Vagina (tissue), 2 donors: ENCODE results near the gene SLC22A3. TPM values are rescaled to one million over a fixed set of nuclear protein-coding genes. Genes with fewer than 3 reads are reported as not detected.
"Not testable (repeated sequence)": the region's sequence is repeated elsewhere in the genome, so short reads cannot be mapped to it uniquely, and the experiment has no call there.

Experiments
- DNase-seq, 2 donors: peaks; one replicate each; pipeline ENCODE4 v3.0.0-alpha.2; 2017; ENCODE audit errors: extremely low spot score in 2 of 2
- H3K27ac ChIP-seq: fragments of 200-600 bp; sonication (generic); one replicate; pipeline ENCODE4 v1.5.1; 2019
- H3K27me3 ChIP-seq: fragments of 200-600 bp; sonication (generic); one replicate; pipeline ENCODE4 v1.5.1; 2019
- H3K36me3 ChIP-seq, 2 donors: fragments of 200-600 bp; sonication (generic); one replicate each; pipeline ENCODE4 v1.5.1; 2017 to 2019
- H3K4me1 ChIP-seq: fragments of 200-600 bp; sonication (generic); one replicate; pipeline ENCODE4 v1.5.1; 2019
- H3K4me3 ChIP-seq, 2 donors: fragments of 200-600 bp; sonication (generic); 1 replicate in 1 of 2; 2 replicates in 1 of 2; pipeline ENCODE4 v1.5.1; 2016 to 2019
- H3K9me3 ChIP-seq: fragments of 200-600 bp; sonication (generic); one replicate; pipeline ENCODE4 v1.5.1; 2019
- CTCF ChIP-seq, 3 experiments: fragments of 450-650 bp in 2 of 3; fragments of 200-600 bp in 1 of 3; sonication (generic) in 1 of 3; IDR thresholded peaks; one replicate each; pipeline ENCODE4 v1.5.1; 2017 to 2019; ENCODE audit warnings: antibody characterized with exemption in 3 of 3, mild to moderate bottlenecking in 2 of 3, moderate library complexity in 2 of 3
- POLR2A ChIP-seq, 2 donors: fragments of 450-650 bp; IDR thresholded peaks; one replicate each; pipeline ENCODE4 v1.6.1; 2017; ENCODE audit warnings: antibody characterized with exemption in 2 of 2, mild to moderate bottlenecking in 2 of 2, moderate library complexity in 2 of 2
- POLR2AphosphoS5 ChIP-seq, 2 donors: sonication (generic); formaldehyde crosslinking; IDR thresholded peaks; one replicate each; pipeline ENCODE4 v1.9.0; 2017; ENCODE audit warnings: antibody characterized with exemption in 2 of 2, mild to moderate bottlenecking in 2 of 2, low read depth in 1 of 2; ENCODE audit not compliant: insufficient read depth in 1 of 2
- intact Hi-C: fragments of 100-400 bp; cut with DNase I; formaldehyde crosslinking; loops from one replicate; pipeline ENCODE4 v1.15.1; 2023
- total RNA-seq: library from RNA; depleted of rRNA; stranded (reverse); fragments of >200 nt; gene quantifications from one replicate; pipeline ENCODE4 v1.2.3, GENCODE V29; 2016

Gene SLC22A3, protein sequence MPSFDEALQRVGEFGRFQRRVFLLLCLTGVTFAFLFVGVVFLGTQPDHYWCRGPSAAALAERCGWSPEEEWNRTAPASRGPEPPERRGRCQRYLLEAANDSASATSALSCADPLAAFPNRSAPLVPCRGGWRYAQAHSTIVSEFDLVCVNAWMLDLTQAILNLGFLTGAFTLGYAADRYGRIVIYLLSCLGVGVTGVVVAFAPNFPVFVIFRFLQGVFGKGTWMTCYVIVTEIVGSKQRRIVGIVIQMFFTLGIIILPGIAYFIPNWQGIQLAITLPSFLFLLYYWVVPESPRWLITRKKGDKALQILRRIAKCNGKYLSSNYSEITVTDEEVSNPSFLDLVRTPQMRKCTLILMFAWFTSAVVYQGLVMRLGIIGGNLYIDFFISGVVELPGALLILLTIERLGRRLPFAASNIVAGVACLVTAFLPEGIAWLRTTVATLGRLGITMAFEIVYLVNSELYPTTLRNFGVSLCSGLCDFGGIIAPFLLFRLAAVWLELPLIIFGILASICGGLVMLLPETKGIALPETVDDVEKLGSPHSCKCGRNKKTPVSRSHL
- total RNA-seq = 16.5 TPM

DNA sequence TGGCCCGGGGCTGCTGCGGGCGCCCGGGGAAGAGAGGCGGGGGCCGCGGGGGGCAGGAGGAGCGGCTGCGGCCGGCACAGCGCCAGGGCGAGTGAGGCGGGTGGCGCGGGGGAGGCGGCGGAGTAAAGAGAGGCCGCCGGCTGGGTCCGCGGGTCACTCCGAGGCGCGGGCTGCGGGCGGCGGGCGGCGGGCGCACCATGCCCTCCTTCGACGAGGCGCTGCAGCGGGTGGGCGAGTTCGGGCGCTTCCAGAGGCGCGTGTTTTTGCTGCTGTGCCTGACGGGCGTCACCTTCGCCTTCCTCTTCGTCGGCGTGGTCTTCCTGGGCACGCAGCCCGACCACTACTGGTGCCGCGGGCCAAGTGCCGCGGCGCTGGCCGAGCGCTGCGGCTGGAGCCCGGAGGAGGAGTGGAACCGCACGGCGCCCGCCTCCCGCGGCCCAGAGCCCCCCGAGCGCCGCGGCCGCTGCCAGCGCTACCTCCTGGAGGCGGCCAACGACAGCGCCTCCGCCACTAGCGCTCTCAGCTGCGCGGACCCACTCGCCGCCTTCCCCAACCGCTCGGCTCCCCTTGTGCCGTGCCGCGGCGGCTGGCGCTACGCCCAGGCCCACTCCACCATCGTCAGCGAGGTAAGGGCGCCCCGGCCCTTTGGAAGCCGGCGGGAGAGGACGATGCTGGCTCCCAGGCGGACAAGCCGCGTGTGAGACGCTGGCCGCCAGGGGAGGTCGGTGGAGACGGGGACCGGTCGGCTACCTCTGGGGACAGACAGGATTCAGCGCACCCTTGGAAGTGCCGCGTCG, at the start of gene SLC22A3:
Gene SLC22A3, plus strand, starts transcription at position 156 of the 797 bp plus-strand sequence. Its CDS starts 42 bp downstream, at position 198.
- H3K27ac ChIP-seq = peak within 1 kb of the TSS; percentile 89
- peaks cover 18% of the 10 kb centered on the region for H3K4me1 ChIP-seq
- TF ChIP-seq POLR2A (IDR thresholded peaks at IDR 0.05) (no peak), POLR2AphosphoS5 (IDR thresholded peaks at IDR 0.05; ENCODE audit: insufficient read depth in 1 of 2, low read depth in 1 of 2) (peak in 1 of 2 donors; percentile 46), CTCF (IDR thresholded peaks at IDR 0.05) (peak in 2 of 3 experiments; percentile 21 to 33)
- no peaks in the 10 kb centered on the region for H3K36me3 ChIP-seq
- peak within 1 kb of the TSS; percentile 64 to 86 for H3K4me3 ChIP-seq
- no peaks in the 10 kb centered on the region for H3K9me3 ChIP-seq
- intact Hi-C loops = loop anchor here (5.0 kb wide), 1 partner anchor 211 kb away; no protein-coding TSS in a partner anchor
- H3K27me3 ChIP-seq = no peaks in the 10 kb centered on the region
- no peak for DNase-seq

DNA sequence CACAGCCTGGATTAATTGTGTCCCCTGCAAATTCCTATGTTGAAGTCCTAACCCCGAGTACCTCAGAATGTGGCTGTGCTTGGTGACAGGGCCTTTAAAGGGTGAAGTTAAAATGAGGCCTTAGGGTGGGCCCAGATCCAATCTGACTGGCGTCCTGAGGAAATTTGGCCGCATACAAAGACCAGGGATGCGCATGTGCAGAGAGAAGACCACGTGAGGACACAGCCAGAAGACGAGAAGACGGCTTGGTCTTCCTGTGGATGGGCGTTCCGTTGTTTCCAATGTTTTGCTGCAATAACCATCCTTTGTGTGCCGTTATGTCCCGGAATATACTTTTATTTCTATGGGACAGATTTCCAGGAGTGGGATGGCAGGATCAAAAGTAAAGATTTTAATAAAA, 48.6 kb upstream of the SLC22A3 start:
- intact Hi-C loops = no loop called here
- Histone ChIP-seq H3K4me1 (peaks cover 9% of the 10 kb centered on the region), H3K27me3 (no peaks in the 10 kb centered on the region), H3K36me3 (no peaks in the 10 kb centered on the region), H3K9me3 (no peaks in the 10 kb centered on the region), H3K4me3 (no peak overlapping the region), H3K27ac (no peak overlapping the region)
- no peak for DNase-seq
- no peak for TF ChIP-seq POLR2AphosphoS5 (IDR thresholded peaks at IDR 0.05; ENCODE audit: insufficient read depth in 1 of 2, low read depth in 1 of 2)
- no peak for TF ChIP-seq CTCF (IDR thresholded peaks at IDR 0.05)
- no peak for TF ChIP-seq POLR2A (IDR thresholded peaks at IDR 0.05)

- Histone ChIP-seq H3K36me3 (no peaks in the 10 kb centered on the region), H3K27me3 (no peaks in the 10 kb centered on the region), H3K4me1 (peaks cover 9% of the 10 kb centered on the region), H3K27ac (no peak overlapping the region), H3K4me3 (no peak overlapping the region), H3K9me3 (no peaks in the 10 kb centered on the region)
- DNase-seq = no peak
- intact Hi-C loops = no loop called here
- no peak for TF ChIP-seq CTCF (IDR thresholded peaks at IDR 0.05)
- TF ChIP-seq POLR2AphosphoS5 (IDR thresholded peaks at IDR 0.05; ENCODE audit: insufficient read depth in 1 of 2, low read depth in 1 of 2) = peak in 1 of 2 donors; percentile 36
- no peak for TF ChIP-seq POLR2A (IDR thresholded peaks at IDR 0.05)
Observed at GRCh38 chr6:160300076-160300695, 48.0 kb upstream of the SLC22A3 start.

DNA sequence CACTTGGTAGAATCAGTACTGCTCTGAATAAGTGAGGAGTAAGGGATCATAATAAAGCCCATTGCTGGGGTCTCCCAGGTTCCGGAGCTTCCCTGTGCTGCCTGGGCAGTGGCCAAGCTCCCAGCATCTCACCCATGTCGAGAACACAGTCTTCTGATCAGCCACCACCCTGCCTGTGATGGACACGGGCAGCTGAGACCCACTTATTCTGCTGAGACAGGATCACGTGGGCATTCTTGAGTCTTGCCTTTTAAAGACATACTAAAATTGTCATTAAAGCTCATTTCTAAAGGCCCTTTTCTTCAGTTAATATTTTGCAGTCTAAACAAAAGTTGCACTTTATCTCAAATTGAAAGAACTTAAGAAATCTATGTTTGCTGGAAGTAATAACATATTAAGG, 46.8 kb upstream of the SLC22A3 start:
- Histone ChIP-seq H3K9me3 (no peaks in the 10 kb centered on the region), H3K4me3 (no peak overlapping the region), H3K4me1 (peaks cover 9% of the 10 kb centered on the region), H3K27me3 (no peaks in the 10 kb centered on the region), H3K27ac (no peak overlapping the region), H3K36me3 (no peaks in the 10 kb centered on the region)
- no peak for DNase-seq
- intact Hi-C loops = no loop called here
- TF ChIP-seq CTCF (IDR thresholded peaks at IDR 0.05) (no peak), POLR2AphosphoS5 (IDR thresholded peaks at IDR 0.05; ENCODE audit: insufficient read depth in 1 of 2, low read depth in 1 of 2) (no peak), POLR2A (IDR thresholded peaks at IDR 0.05) (no peak)

DNA sequence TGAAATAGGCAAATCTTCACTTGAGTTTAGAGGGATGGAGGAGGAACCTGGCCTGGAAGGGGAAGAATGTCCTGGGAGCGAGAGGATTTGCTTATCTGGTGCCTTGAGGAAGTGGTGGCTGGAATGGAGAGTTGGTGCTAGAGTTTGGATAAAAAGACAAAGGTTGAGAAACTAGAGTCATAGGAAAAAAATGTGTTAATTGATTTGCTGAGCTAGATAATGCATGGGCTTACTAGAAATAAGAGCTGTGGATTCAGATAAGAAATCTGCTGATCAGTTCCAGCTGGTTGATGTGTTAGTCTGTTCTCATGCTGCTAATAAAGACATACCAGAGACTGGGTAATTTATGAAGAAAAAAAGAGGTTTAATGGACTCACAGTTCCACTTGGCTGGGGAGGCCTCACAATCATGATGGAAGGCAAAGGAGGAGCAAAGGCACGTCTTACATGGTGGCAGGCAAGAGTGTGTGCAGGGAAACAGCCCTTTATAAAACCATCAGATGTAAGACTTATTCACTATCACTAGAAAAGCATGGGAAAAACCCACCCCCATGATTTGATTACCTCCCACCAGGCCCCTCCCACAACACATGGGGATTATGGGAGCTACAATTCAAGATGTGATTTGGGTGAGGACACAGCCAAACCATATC, 45.6 kb upstream of the SLC22A3 start:
- H3K36me3 ChIP-seq, DNase-seq, H3K27ac ChIP-seq, intact Hi-C loops, H3K9me3 ChIP-seq, H3K4me3 ChIP-seq, H3K27me3 ChIP-seq, H3K4me1 ChIP-seq: not testable (repeated sequence)
